Esophagus (tissue), 2 donors: Measurements from ENCODE around the gene AKAIN1. TPM values are rescaled to one million over a fixed set of nuclear protein-coding genes. Genes with fewer than 3 reads are reported as not detected.

Experiments used
- H3K27ac ChIP-seq, 2 donors: one replicate each; pipeline ENCODE4 v1.5.1; 2013; ENCODE audit warnings: low read depth in 2 of 2, mild to moderate bottlenecking in 2 of 2, inconsistent platforms in 1 of 2, low read length in 1 of 2, moderate library complexity in 1 of 2
- H3K27me3 ChIP-seq, 2 donors: one replicate each; pipeline ENCODE4 v1.6.1; 2013; ENCODE audit warnings: low read length in 2 of 2, control low read depth in 1 of 2, mild to moderate bottlenecking in 1 of 2; ENCODE audit not compliant: insufficient read depth in 2 of 2, control insufficient read depth in 1 of 2
- H3K36me3 ChIP-seq, 2 donors: one replicate each; pipeline ENCODE4 v1.6.1; 2013; ENCODE audit warnings: low read length in 1 of 2; ENCODE audit not compliant: control insufficient read depth in 2 of 2, insufficient read depth in 2 of 2
- H3K4me1 ChIP-seq, 2 donors: one replicate each; pipeline ENCODE4 v1.6.1; 2013; ENCODE audit warnings: low read length in 1 of 2; ENCODE audit not compliant: control insufficient read depth in 2 of 2, insufficient read depth in 2 of 2
- H3K4me3 ChIP-seq, 2 donors: one replicate each; pipeline ENCODE4 v1.5.1; 2013; ENCODE audit warnings: low read length in 2 of 2, mild to moderate bottlenecking in 2 of 2, low read depth in 1 of 2, moderate library complexity in 1 of 2
- H3K9me3 ChIP-seq, 2 donors: one replicate each; pipeline ENCODE4 v1.6.1; 2013; ENCODE audit warnings: mild to moderate bottlenecking in 2 of 2, low read depth in 1 of 2, low read length in 1 of 2, moderate library complexity in 1 of 2; ENCODE audit not compliant: control insufficient read depth in 2 of 2, insufficient read depth in 1 of 2
- WGBS, 2 donors: extraction: QIAGEN DNeasy Blood & Tissue Kit; methylation state at CpG; one replicate each; pipeline ENCODE4 v1.1.7; 2013; 5-methylcytosine and 5-hydroxymethylcytosine counted together
- polyA plus RNA-seq, 2 donors: library from polyadenylated mRNA; stranded (reverse); fragments of 200-250 nt; gene quantifications; one replicate each; pipeline ENCODE4 v1.2.3, GENCODE V29; 2013
- donor health status: healthy with polysubstance abuse.
- donor health status: Bipolar disorder and iron deficiency.

AKAIN1 gene
- polyA plus RNA-seq, 2 donors = not detected

DNA sequence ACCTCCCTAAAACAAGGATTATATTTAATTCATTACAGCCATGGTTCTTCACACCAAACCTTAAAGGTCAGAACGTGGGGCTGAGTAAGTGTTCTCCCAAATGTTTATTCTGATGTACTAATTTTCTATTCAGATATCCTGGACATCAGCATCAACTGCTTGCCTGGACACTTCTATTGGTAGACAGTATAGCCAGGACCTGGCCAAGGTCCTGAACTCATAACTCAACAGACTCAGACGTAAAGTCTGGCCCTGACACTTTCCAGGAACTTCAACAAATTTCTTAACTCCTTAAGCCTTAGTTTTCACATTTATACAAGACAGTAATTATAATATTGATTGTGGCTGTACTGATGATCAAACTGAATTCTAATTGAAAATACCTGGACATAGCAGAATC, 89.1 kb downstream of the AKAIN1 start:
- Histone ChIP-seq H3K9me3 (no peaks in the 10 kb centered on the region), H3K4me3 (no peak overlapping the region), H3K27me3 (no peaks in the 10 kb centered on the region), H3K36me3 (no peaks in the 10 kb centered on the region), H3K4me1 (no peaks in the 10 kb centered on the region), H3K27ac (no peak overlapping the region)
- WGBS, 2 donors = 11 to 15% methylated on average over 2 of the region's 2 CpGs

DNA sequence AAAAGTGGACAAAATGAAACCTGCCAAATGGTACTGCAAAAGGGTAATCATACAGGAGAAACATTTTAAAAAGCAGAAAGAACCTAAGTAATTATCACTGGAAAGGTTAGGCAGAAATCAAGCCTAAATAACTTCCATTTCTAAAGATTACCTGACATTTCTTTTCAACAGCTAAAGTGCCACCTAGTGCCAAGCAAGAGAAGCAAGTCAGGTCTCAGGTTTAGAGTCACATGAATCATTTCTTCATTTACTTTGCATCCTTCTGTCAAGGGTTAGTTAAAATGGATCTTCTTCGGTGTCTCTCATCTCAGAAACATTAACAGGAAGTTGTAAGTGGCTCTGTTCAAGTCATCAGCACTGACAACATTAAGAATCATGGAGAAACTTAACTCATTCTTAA, 90.3 kb downstream of the AKAIN1 start:
- Histone ChIP-seq H3K36me3 (no peaks in the 10 kb centered on the region), H3K27ac (no peak overlapping the region), H3K27me3 (no peaks in the 10 kb centered on the region), H3K9me3 (no peaks in the 10 kb centered on the region), H3K4me1 (no peaks in the 10 kb centered on the region), H3K4me3 (no peak overlapping the region)
- 37 to 42% methylated on average over 1 of the region's 1 CpG for WGBS, 2 donors

DNA sequence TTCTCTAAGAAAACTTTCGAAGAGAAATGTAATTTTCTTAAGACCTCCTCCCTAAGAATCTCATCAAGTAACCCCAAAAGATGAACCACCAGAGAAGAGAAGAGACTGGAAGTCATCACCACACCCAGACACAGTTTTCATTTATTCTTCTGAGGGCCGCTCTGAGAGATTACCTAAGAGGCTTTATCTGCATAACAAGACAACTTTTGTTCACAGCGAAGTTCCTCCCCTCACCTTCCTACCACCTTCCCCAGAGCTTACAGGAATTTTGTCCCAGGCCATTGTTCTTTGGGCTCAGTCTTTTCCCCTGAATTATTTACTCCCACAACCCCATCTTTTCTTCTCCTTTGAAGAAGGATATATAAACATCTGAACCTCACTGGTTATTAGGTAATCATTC, 92.8 kb downstream of the AKAIN1 start:
- H3K27ac ChIP-seq = no peak overlapping the region
- 60 to 64% methylated on average over 3 of the region's 3 CpGs for WGBS, 2 donors
- no peaks in the 10 kb centered on the region for H3K9me3 ChIP-seq
- no peaks in the 10 kb centered on the region for H3K27me3 ChIP-seq
- H3K4me1 ChIP-seq = no peaks in the 10 kb centered on the region
- no peaks in the 10 kb centered on the region for H3K36me3 ChIP-seq
- no peak overlapping the region for H3K4me3 ChIP-seq

DNA sequence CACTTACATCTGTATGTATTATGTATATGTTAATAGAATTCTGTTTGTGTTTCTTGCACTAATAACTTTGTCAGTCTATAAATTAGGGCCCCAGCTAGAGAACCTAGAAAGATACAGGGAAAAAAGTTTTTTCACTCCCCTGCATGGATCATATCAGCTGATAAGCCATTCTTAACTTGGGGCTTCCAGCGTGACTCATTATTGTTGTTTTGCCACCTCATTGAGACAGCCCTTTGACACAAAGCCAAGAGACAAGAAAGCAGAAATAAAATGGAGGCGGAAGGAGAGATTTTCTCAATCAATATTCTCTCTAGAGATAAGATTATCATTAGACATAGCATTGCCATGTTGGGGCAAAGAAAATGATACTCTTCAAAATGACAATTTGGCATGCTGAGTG, 93.4 kb downstream of the AKAIN1 start:
- no peak overlapping the region for H3K4me3 ChIP-seq
- no peaks in the 10 kb centered on the region for H3K4me1 ChIP-seq
- no peaks in the 10 kb centered on the region for H3K36me3 ChIP-seq
- H3K27ac ChIP-seq = no peak overlapping the region
- 45 to 46% methylated on average over 2 of the region's 2 CpGs for WGBS, 2 donors
- no peaks in the 10 kb centered on the region for H3K27me3 ChIP-seq
- H3K9me3 ChIP-seq = no peaks in the 10 kb centered on the region

DNA sequence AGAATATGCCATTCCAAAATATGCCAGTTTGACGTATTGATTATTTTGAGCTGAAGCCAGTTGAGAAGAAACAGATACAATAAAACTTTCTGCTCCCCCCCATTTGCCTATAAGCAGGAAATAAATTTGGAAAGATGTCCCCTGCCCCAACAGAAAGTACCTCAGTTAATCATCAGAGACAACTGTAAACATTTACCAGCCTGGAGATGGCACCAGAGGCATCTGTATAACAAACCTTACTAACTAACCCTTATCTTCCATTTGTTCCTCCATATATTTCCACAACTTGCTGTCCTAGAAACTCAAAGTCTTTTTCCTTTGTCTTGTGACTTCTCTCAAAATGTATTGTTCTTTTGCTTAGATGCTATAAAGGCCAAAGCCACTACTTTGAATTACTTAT, 93.8 kb downstream of the AKAIN1 start:
- no peaks in the 10 kb centered on the region for H3K27me3 ChIP-seq
- no peak overlapping the region for H3K4me3 ChIP-seq
- WGBS, 2 donors = 82 to 84% methylated on average over 1 of the region's 1 CpG
- peaks cover 0 to under 1% of the 10 kb centered on the region in 2 donors for H3K9me3 ChIP-seq
- no peaks in the 10 kb centered on the region for H3K4me1 ChIP-seq
- no peaks in the 10 kb centered on the region for H3K36me3 ChIP-seq
- H3K27ac ChIP-seq = no peak overlapping the region

DNA sequence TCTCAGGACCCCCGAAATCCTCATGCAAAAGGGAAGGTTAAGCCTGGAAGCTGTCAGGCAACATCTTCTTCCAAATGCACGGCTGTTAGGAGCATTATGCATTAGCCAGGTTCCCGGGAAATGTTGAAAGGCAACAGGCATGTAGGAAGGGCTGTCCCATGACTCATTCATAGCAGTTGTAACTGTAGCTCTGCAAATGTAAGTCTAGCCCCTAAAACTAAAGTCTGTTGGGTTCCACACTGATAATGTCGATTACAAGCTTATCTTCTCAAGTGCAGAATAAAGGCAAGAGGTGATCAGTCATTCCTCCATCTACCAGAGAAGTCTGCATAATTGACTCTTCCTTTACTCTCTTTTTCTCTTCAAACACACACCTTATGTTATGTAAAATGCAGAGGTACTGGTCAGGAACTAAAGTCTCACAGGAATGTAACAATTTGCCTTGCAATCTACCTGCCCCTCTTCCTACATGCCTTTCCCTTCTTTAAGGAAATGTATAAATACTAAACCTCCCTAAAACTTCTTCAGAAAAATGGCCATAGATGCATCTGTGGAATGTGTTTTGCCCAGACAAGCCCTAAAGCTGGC, 99.8 kb downstream of the AKAIN1 start:
- Histone ChIP-seq H3K27me3 (no peaks in the 10 kb centered on the region), H3K36me3 (no peaks in the 10 kb centered on the region), H3K27ac (no peak overlapping the region), H3K4me1 (no peaks in the 10 kb centered on the region), H3K4me3 (no peak overlapping the region), H3K9me3 (peaks cover 0 to 2% of the 10 kb centered on the region in 2 donors)
- 45 to 52% methylated on average over 4 of the region's 4 CpGs for WGBS, 2 donors

DNA sequence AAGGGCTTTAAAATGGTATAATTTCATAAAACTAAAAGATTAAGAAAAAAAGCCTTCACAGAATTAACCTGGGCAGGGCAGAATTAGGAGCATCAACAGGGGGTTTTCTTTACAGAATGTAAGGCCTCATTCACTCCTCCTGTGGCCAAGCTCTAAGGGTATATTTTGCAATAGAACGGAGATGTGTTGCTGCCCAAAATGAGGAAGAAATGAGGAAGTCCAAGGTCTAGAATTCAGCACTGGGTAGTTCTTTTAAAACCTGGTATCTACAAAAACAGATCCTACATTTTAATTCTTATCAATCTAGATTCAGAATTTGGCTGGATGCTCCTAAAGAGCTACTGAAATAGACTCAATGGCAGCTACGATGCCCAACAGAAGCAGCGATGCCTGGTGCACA, 101.8 kb downstream of the AKAIN1 start:
- no peak overlapping the region for H3K27ac ChIP-seq

DNA sequence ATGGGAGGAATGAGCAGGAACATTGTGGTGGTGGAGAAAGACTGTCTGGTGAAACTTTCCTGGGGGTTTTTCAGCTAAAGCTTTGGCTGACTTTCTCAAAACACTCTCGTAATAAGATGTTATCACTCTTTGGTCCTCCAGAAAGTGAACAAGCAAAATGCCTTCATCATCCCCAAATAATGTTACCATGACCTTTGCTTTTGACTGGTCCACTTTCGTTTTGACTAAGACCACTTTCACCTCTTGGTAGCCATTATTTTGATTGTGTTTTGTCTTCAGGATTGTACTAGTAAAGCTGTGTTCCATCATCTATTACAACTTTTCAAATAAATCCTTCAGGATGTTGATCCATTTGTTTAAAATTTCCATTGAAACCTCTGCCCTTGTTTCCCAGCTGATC, 103.2 kb downstream of the AKAIN1 start:
- 51 to 52% methylated on average over 2 of the region's 2 CpGs for WGBS, 2 donors
- Histone ChIP-seq H3K4me3 (no peak overlapping the region), H3K4me1 (no peaks in the 10 kb centered on the region), H3K36me3 (no peaks in the 10 kb centered on the region), H3K27me3 (no peaks in the 10 kb centered on the region), H3K27ac (no peak overlapping the region), H3K9me3 (peaks cover 0 to 2% of the 10 kb centered on the region in 2 donors)

More for the DNA sequence above, 101.8 kb downstream of the AKAIN1 start:
- Histone ChIP-seq H3K4me1 (no peaks in the 10 kb centered on the region), H3K9me3 (peaks cover 0 to 2% of the 10 kb centered on the region in 2 donors), H3K36me3 (no peaks in the 10 kb centered on the region), H3K4me3 (no peak overlapping the region), H3K27me3 (no peaks in the 10 kb centered on the region)
- 87 to 90% methylated on average over 3 of the region's 3 CpGs for WGBS, 2 donors

Other genes with a start within 250 kb of the AKAIN1 start
- gene ZBTB14, start 98.5 kb upstream of the AKAIN1 start, polyA plus RNA-seq = 1 to 10 TPM; 3.7 TPM